DMS114 treated with DMSO at 0.1 percent for 48 hours (cell line): ENCODE measurements around the gene SOX5.

Experiments
- DNase-seq: peaks from one replicate; lab custom pipeline; 2025; ENCODE audit not compliant: unreplicated experiment; lab: John Stamatoyannopoulos, UW

The SOX5 gene

DNA sequence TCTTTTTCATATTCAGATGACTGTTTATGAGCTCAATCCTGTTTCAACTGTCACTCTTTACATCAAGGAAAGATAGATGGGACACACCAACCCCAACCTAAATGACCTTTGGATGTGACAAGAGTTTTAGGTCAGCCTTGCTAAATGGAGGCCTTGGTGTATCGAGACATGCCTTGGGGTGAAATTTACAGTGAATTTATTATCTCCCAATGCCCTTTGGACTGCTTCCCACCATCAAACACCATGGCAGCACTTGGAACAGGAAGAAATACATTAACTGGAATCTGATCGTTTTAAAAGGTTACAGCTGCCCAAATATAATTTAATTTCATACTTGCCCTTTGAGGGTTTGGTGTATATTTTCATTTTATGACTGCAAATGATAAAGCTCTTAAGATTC, 327.6 kb downstream of the SOX5 start:
- DNase-seq, result no peak

DNA sequence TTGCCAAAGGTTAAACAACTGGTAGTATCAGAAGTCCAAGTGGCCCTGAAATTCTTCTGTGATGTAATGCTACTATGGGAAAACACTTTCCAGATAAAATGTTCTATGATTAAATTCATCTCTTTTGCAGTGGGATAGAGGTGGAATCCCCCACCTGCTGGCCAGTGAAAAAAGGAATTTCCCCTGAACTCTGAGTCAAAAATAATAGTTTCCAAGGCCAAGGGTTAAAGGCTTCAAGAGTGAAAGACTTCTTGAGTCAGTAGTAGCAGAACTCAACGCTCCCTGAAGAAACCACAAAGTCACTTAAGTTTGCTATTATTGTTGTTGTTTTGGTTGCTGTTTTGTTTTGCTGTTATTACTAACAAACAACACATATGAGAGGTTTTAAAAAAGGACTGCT, 330.8 kb downstream of the SOX5 start:
- DNase-seq, result no peak

DNA sequence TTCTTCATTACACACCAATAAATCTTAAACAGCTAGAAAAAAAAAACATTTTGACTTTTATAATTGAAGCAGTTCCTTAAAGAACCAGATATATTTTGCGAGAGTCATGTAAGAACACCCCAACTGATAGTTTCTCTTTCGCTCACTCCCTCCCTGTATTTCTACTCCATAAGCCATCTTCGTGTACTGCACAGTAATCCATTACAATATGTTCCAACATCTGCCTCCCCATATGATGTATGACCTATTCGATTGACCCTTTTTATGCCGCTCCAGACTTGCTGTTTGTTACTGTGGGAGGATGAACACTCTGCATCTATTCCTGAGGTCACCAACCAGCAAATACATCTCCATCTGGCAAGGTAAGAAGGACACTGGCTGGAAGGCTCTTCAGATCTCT, 331.7 kb downstream of the SOX5 start:
- no peak for DNase-seq

DNA sequence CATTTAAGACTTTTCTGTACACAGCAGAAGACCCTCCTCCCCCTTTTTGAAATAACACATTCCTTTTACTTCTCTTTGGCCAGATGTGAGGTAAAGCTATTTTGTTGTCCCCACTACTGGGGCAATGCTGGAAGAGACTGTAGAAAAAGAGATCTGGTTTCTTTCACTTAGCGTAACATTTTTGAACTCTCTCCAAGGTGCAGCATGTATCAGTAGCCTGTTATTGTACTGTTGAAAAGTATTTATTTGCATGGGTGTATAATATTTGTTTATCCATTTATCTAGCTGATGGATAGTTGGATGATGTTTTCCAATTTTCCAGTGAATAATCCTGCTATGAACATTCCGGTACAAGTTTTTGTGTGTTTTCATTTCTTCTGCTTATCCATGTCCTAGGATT, 335.2 kb downstream of the SOX5 start:
- DNase-seq, result no peak

DNA sequence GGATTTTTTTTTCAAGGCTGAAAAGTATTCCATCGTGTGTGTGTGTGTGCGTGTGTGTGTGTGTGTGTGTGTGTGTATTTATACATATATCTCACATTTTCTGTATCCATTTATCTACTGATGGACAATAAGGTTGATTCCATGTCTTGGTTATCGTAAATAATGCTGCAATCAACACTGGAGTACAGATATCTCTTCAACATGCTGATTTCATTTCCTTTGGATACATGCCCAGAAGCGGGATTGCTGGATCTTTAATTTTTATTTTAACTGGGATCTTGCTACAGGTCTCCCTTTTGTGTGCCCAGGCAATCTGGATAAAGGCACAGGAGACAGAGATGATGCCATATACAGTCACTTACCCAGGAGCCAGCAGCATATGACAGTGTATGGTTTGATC, 338.1 kb downstream of the SOX5 start:
- no peak for DNase-seq

DNA sequence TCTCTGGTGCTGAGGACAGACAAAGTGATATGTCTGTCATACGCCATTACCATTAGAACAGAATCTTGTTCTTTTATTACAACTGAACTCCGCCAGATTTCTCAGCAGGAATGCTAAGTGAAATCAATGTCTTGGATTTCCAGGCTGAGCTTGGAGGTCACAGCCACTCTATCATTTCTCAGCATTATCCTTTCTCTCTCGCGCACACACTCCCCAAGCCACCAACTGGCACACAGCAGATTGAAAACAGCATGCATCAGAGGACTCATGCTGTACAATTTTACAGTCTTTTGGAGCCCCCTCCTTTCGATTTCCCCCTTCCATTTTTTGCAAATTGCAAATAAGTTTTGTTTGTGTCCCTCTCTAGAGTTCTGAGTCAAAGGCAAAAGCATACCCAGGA, 348.6 kb downstream of the SOX5 start:
- no peak for DNase-seq

DNA sequence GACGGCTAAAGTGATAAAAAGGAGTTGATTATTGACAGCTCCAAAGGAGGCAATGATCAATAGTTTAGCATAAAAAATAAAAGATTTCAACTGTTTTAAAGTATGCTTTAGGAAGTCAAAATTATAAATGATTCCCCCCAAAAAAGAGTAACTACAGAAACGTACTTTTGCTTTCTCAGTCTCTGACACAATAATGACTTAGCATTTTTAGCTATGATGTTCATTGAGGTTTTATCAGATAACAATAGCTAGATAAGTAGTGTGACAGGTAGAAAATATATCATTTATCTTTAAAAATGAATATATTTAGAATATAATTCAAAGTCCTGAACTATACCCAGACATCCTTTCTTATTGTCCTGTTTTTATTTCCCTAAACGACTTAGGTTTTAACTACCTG, 352.9 kb downstream of the SOX5 start:
- no peak for DNase-seq

DNA sequence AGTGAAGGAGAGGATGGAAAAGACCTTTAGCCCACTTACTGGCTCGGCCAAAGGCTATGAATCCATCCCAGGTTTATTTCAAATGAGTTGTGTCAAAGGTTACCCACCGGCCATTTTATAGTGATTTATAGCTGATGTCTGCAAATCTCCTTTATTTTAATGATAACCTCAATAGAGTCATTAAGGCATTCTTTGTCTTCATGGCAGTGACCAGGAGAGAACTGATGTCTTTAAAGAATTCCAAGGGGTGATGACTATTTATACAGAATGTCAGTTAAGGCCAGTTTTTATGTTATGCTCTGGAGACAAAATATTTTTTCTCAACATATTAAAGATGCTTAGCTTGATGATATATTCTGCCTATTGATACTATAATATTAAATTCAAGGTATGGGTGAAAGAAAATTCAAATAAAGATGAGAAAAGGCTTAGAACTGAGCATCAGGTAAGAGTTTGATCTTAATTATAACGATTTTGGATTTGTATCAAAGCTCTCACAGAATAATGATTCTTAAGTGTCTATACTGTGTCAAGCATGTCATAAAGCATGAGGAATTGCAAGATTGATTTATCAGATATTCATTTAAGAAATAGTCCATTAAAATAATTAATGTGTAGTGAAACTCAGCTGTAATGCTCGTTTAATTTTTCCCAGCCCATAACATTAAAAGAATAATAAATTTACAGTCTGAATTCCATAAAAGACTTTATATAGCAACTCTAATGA, 361.5 kb downstream of the SOX5 start:
- DNase-seq, result no peak

DNA sequence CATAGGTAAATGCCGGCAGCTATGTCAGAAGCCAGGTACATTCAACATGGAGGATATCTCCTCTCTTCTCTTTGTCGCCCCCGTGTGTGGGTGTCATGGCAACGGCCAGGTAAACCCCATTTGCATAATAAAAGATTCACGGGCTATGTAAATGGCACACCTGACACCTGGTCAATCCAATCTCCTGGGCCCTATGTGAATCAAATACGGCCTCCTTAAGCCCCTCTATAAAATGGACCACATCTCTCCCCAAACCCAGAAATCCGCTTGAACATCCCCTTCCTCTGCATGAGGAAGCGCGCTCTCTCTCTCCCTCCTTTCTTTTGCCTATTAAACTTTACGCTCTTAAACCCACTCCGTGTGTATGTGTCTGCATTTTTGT, 363.7 kb downstream of the SOX5 start:
- DNase-seq, result no peak

DNA sequence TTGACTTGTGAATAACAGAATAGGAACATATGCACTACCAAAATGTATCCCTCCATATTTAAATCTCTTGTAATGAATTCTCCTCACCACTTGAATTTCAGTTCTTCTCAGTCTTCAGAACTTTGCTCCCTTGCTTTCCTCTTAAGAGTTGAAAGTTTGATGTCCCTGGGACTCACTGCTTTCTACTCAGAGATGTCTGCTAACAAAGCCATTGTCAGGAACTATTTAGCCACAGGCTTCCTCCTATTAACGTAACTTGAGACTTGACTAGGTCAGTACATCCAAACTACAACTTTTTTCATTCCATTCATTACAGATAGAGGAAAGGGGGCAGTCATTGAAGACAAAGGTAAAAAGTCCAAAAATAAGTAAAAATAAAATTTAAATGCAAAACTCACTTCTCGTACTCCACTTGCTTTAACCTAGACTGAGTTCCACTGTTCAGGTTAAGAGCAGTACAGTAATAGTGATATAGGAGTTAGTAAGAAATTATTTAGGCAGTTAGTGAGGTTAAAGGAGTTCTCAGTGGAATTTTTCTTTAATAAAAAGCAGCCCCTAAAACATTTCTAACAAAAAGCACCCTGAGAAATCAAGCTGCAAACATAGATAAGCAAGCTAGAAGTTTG, 364.2 kb downstream of the SOX5 start:
- DNase-seq, result no peak

DNA sequence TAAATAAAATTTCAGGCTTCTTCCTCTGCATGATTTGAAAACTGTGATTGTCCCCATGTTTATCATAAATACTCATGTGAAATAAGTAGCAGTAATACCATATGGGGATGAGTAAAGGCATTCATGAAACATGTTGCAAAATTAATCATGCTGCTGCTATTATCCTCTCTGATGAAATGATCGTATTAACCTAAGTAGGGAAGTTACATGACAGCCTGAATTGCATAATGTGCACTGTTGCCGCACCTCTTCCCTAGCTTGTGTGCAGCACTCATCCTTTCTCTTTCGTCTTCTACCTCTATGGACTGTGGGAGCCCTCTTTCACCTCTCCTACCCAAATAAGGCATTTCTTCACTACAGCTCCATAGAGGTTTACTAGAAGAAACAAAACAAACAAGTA, 367.6 kb downstream of the SOX5 start:
- DNase-seq, result no peak

DNA sequence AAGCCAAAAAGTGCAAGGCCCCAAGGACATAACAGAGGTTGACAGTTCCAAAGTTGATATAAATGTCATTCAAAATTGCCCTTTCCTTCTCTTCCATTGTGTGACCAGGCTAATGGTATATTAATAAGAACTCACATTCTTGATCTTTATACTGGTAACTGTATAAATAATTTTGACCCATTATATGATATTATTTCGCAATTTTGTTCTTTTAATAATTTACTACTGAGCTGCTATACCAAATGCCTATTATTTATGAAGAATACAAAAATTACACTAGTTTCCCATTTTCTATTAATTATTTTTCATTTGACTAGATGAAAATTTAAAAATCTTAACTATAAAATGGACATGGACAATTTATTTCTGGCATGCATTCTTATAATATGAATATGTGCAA, 370.2 kb downstream of the SOX5 start:
- no peak for DNase-seq

DNA sequence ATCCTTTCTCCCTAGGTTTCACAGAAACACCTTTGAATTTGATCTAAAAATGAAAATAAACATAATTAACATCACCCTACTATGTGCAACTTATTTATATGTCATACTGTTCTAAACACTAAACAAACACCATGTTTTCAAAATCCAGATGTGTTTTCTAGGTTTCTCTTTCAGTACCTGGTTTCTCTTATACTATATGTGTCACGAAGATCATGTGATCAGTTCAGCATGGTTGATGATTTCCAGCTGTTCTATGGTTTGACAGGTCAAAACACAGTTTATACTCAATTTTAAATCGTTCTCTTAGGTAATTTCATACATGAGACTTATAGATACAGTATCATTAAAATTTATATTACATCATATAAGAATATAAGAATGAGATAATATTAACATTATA, 373.1 kb downstream of the SOX5 start:
- no peak for DNase-seq

DNA sequence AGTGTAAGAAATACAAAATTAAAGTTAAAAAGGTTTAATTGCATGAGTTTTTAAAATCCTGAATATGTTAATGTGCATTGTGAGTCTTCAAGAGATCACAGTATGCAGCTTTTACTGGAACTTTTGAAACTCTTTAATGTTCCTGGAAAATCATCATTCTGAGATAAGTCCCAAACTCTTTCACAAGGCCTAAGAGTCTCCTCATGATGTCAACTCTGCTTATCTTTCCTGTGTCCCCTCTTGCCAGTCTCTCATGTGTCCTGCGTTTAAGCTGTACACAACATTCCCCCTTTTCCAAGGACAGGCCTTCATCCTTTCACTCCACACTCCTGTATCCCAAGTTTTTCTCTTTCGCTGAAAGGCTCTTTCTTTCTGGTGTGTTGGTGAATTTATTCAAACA, 380.1 kb downstream of the SOX5 start:
- no peak for DNase-seq

DNA sequence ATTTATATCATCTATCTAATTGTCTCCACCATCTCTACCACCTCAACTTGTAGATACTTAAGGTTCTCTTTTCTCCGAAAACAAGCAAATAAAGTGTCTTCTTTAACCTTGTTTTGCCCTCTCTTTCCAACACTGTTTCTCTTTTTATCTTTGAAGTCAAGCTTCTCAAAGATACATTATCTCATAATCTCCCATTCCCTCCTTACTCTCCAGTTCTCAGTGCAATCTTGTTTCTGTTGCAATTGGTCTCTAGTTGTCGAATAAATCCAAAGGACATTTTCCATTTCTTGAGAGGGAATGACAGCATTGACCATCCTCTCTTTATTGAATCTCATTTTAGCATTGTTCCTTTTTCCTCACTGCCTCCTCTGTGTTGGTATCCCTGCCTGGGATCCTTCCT, 383.3 kb downstream of the SOX5 start:
- no peak for DNase-seq

DNA sequence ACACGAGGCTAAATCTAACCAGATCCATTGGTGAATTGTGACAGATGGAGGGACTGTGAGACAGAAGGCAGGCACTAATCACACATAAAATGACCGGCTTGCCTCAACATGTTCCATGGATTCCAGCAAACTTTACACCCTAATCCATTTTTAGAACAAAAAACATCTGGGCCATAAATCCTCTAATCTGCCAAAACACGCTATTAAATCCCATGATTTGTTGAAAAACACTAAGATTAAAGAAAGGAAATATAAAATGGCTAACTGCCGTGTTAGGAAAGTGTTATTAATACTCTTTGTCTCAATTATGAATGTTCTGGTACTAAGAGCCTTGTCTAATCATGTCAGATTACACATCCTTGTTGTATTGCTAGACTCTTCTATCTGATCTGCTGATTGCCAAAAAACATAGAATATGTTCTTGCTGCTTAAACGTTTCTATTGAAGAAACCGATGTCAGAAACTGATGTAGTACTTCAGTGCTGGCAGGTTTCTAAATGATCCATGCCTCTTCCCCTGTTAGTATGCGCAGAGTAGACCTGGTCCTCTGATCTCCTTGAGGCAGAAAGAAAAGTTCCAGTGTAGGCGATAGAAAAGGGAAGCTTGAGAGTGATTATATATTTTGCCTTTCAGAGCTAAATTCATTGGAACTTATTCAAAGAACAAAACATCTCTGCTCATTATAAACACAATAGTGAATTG, 384.9 kb downstream of the SOX5 start:
- DNase-seq, result no peak

DNA sequence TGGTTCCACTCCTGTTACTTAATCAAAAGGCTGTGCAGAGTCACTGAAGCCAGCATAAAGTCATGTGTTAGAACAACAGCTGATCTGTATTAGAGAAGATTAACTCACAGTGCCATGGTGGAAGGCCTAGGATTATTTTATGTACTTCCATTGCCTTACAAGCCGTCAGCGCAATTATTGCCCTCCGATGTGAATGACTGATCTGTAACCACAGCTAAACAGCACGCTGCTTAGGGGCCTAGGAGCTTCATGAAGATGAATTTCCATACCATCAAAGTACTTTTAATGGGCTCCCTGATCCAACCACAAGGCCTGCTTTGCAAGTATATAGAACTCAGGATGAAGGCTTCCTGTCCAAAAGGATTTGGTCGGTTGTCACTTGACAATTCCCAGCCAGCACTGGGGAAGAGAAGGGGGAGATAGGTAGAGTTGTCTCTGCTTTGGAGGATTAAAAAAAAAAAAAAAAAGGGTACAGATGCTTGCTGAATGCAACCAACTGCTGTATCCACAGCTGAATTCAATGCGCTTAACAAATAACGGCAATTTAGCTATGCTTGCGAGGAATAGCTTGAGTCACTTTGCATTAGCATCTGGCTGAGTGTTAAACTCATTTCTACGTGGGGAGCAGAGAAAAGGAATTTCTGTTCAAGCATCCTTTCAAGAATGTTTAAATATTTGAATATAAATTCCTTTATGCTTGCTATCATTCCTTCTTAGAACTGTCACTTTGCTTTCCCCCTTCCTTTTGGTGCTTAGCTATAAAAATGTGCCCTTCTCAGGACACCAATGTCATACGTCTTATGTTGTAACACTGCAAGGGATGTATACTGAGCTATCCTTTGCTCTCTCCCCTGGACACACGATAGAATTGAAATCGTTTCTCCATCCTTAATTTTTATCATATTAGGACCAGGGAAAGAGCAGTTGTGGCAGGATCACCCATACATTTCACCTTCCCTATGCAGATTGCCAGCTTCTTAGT, 387.8 kb downstream of the SOX5 start:
- DNase-seq, result no peak

DNA sequence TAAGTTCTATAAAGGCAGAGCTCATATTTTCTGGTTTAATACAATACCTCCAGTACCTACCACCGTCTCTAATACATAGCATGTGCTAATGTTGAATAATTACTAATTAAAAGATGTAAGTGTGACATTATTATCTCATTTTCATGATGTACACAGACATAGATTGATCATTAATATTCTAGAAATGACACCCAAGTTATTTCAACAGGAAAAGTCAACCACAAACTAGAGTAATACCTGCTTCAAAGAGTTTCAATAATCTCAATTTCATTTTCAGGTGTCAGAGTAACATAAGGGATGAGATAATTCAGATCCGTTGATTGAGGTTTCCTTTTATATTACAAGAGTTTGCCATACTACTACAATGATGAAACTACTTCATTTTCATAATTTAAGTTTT, 388.9 kb downstream of the SOX5 start:
- DNase-seq, result no peak

DNA sequence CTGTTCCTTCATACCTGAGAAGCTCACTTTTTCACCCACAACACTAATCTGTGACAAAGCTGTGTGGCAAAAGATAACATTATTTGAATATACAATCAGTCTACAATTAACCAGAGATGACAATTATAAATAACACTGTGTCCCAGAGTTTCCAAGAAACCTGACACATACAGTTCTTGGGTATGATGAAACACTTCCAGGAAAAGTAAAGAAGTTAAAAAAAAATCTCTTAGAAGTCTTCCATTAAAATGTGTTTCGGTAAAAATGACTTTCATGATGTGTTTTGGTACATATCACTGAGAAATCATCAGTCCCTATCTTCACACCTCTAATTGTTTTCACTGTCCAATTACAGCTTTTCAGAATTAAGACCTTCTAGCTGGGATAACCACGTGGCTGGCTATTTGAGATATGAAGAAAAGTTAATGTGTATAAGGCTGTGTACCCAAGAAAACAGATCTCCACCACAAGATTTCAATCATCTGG, 390.2 kb downstream of the SOX5 start:
- no peak for DNase-seq

DNA sequence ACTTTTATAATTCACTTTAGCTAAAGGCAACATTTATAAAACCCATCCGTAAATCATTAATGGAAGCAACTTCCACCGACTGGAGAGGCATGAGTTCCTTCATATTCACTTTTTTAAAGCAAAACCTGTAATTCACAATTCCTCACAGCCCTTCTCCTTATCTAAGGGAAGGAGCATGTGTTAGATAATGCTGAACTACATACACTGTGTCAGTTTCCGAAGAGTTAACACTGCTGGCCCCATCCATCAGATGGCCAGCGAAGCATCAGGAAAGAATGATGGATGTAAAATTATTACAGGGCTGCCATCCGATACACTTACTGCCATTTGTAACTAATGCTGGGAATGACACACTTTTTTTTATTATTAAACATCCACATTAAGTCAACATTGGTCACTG, 392.8 kb downstream of the SOX5 start:
- no peak for DNase-seq

DNA sequence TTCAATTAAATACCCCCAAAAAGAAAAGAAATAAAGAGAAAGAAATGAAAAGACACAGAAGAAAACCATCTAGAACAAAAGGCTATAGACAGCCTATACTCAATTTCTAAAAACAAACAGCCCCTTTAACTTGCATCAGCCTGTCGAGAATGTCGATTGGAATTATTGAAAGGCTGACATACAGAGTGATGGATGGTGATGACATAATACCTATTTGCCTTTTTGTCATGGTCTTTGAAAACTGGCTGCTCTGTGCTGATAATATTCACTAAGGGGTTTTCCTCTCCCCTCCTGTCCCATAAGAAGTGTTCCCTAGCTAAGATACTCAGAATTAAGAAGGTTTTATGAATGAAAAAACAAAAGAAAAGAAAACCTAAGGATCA, 393.7 kb downstream of the SOX5 start:
- DNase-seq, result no peak
